IPS DF 4.7 (cell line): Measurements from ENCODE around the gene MAGED1.

ENCODE experiments used
- DNase-seq: peaks from one replicate; pipeline ENCODE4 v3.0.0-alpha.2; 2013; ENCODE audit warnings: low spot score; ENCODE audit errors: extremely low read depth

The MAGED1 gene

GRCh38 chrX:51892921-51893745 lies at the start of gene MAGED1:
Gene MAGED1 (plus strand): TSS chrX:51893623. CDS start chrX:51894305, 682 bp downstream.
- DNase-seq = peak; percentile 76

- DNase-seq = no peak
Measured at GRCh38 chrX:51847463-51847862, 46.0 kb upstream of the MAGED1 start.

GRCh38 chrX:51851507-51852085 lies 41.8 kb upstream of the MAGED1 start:
- DNase-seq = no peak

- no peak for DNase-seq
Measured at GRCh38 chrX:51852096-51852495, 41.3 kb upstream of the MAGED1 start.

- no peak for DNase-seq
Measured at GRCh38 chrX:51852621-51853020, 40.8 kb upstream of the MAGED1 start.

GRCh38 chrX:51853251-51853650 lies 40.2 kb upstream of the MAGED1 start:
- DNase-seq = no peak

GRCh38 chrX:51855698-51856097 lies 37.7 kb upstream of the MAGED1 start:
- DNase-seq = no peak

- no peak for DNase-seq
Measured at GRCh38 chrX:51857159-51857733, 36.2 kb upstream of the MAGED1 start.

- DNase-seq = peak; percentile 19
Measured at GRCh38 chrX:51860679-51861078, 32.7 kb upstream of the MAGED1 start.

- no peak for DNase-seq
Measured at GRCh38 chrX:51862920-51863319, 30.5 kb upstream of the MAGED1 start.

GRCh38 chrX:51866210-51866609 lies 27.2 kb upstream of the MAGED1 start:
- DNase-seq = no peak

GRCh38 chrX:51867626-51868025 lies 25.8 kb upstream of the MAGED1 start:
- no peak for DNase-seq

- no peak for DNase-seq
Measured at GRCh38 chrX:51870354-51870753, 23.1 kb upstream of the MAGED1 start.

GRCh38 chrX:51874123-51874522 lies 19.3 kb upstream of the MAGED1 start:
- no peak for DNase-seq

GRCh38 chrX:51876441-51876840 lies 17.0 kb upstream of the MAGED1 start:
- DNase-seq = no peak

GRCh38 chrX:51878056-51878455 lies 15.4 kb upstream of the MAGED1 start:
- DNase-seq = no peak

- no peak for DNase-seq
Measured at GRCh38 chrX:51889851-51890250, 3.6 kb upstream of the MAGED1 start.

GRCh38 chrX:51891245-51891644 lies 2.2 kb upstream of the MAGED1 start:
- no peak for DNase-seq

- no peak for DNase-seq
Measured at GRCh38 chrX:51891821-51892551, 1.4 kb upstream of the MAGED1 start.

GRCh38 chrX:51893931-51894696 lies 691 bp downstream of the MAGED1 start:
- no peak for DNase-seq

- no peak for DNase-seq
Measured at GRCh38 chrX:51894697-51895336, 1.4 kb downstream of the MAGED1 start.
